Stimulated activated CD4-positive, alpha-beta T cell treated with anti-CD3 and anti-CD28 coated beads, Interleukin-15, amount 100 ng/mL, for 48 hours (primary cell): Measurements from ENCODE around the gene RFX7.

Source experiments
- DNase-seq, 2 donors: peaks; one replicate each; pipeline ENCODE4 v3.0.0-alpha.2; 2020; ENCODE audit warnings: low read depth in 2 of 2

The RFX7 gene

GRCh38 chr15:56045068-56045748 lies 198.5 kb downstream of the RFX7 start:
- no peak for DNase-seq

GRCh38 chr15:56042982-56043980 lies 200.4 kb downstream of the RFX7 start:
- DNase-seq: no peak

GRCh38 chr15:56042498-56042897 lies 201.2 kb downstream of the RFX7 start:
- no peak for DNase-seq

- DNase-seq: no peak
Observed at GRCh38 chr15:56042031-56042430, 201.6 kb downstream of the RFX7 start.

GRCh38 chr15:56040081-56041035 lies 203.3 kb downstream of the RFX7 start:
- DNase-seq: peak in 1 of 2 donors; percentile 8

- no peak for DNase-seq
Observed at GRCh38 chr15:56038707-56039106, 205.0 kb downstream of the RFX7 start.

- no peak for DNase-seq
Observed at GRCh38 chr15:56038015-56038414, 205.7 kb downstream of the RFX7 start.
